Fibroblast of the aortic adventitia (primary cell): ENCODE results near the gene HYDIN. TPM values are rescaled to one million over a fixed set of nuclear protein-coding genes. Genes with fewer than 3 reads are reported as not detected.

Experiments
- DNase-seq: peaks from one replicate; pipeline ENCODE4 v3.0.0-alpha.2; 2010; ENCODE audit warnings: low read depth
- H3K4me3 ChIP-seq: 2 replicates; pipeline ENCODE4 v1.5.1; 2011; ENCODE audit warnings: low read depth, mild to moderate bottlenecking, control low read depth, low read length, moderate library complexity
- CTCF ChIP-seq: IDR thresholded peaks from 2 replicates; pipeline ENCODE4 v1.5.1; 2011; ENCODE audit warnings: mild to moderate bottlenecking, low read length, control low read depth, inconsistent platforms; ENCODE audit not compliant: insufficient read depth
- total RNA-seq: library from RNA; depleted of rRNA; stranded (reverse); fragments of >200 nt; gene quantifications from 2 replicates; pipeline ENCODE4 v1.2.3, GENCODE V29; 2012; ENCODE audit warnings: low replicate concordance

HYDIN gene
- total RNA-seq, 1 donor, result 1.5 TPM

- peak; percentile 58 for DNase-seq
- TF ChIP-seq CTCF, result peak; percentile 96
- H3K4me3 ChIP-seq, result no peak overlapping the region
These were observed 459.6 kb downstream of the HYDIN start for GRCh38 chr16:70770626-70771552.

GRCh38 chr16:70770291-70770625, 460.3 kb downstream of the HYDIN start:
- H3K4me3 ChIP-seq, result no peak overlapping the region
- no peak for TF ChIP-seq CTCF
- no peak for DNase-seq

GRCh38 chr16:70769761-70770160, 460.8 kb downstream of the HYDIN start:
- TF ChIP-seq CTCF, result no peak
- no peak overlapping the region for H3K4me3 ChIP-seq
- DNase-seq, result no peak

- DNase-seq, result no peak
- TF ChIP-seq CTCF, result no peak
- no peak overlapping the region for H3K4me3 ChIP-seq
These were observed 461.4 kb downstream of the HYDIN start for GRCh38 chr16:70769131-70769530.

- TF ChIP-seq CTCF, result no peak
- peak; percentile 24 for DNase-seq
- H3K4me3 ChIP-seq, result no peak overlapping the region
These were observed 462.3 kb downstream of the HYDIN start for GRCh38 chr16:70768203-70768580.

- TF ChIP-seq CTCF, result no peak
- H3K4me3 ChIP-seq, result no peak overlapping the region
- peak; percentile 52 for DNase-seq
These were observed 462.9 kb downstream of the HYDIN start for GRCh38 chr16:70767377-70768202.
